GM12878 (cell line): Measurements from ENCODE around the gene MAK. TPM values are rescaled to one million over a fixed set of nuclear protein-coding genes. Genes with fewer than 3 reads are reported as not detected.

Source experiments
- ATAC-seq: fragments of 200-7000 bp; cut with Tn5 transposase; 3 replicates; pipeline ENCODE4 v1.9.1; 2020; ENCODE audit warnings: mild to moderate bottlenecking, moderate library complexity
- BruUV-seq: library from RNA; stranded (reverse); fragments of 400-500 nt; replicated peaks from 2 replicates; lab custom pipeline; 2021; lab: Mats Ljungman, UMichigan
- CTCF ChIA-PET: fragments of 300-600 bp; sonication (Branson Sonifier 250); formaldehyde crosslinking; extraction: SDS; loops from one replicate; lab custom pipeline; 2021; ENCODE audit warnings: inconsistent platforms; lab: Yijun Ruan, JAX
- POLR2A ChIA-PET: fragments of 350-600 bp; formaldehyde crosslinking; extraction: SDS; loops from one replicate; lab custom pipeline; 2021; ENCODE audit warnings: inconsistent platforms; lab: Charles Lee
- RAD21 ChIA-PET: fragments of 300-600 bp; sonication (Branson Sonifier 250); formaldehyde crosslinking; loops from one replicate; lab custom pipeline; 2023; ENCODE audit warnings: antibody characterized with exemption; ENCODE audit not compliant: unreplicated experiment; lab: Charles Lee
- SMC1A ChIA-PET: fragments of 300-600 bp; sonication (Branson Sonifier 250); formaldehyde crosslinking; loops from one replicate; lab custom pipeline; 2023; ENCODE audit not compliant: unreplicated experiment, uncharacterized antibody; lab: Charles Lee
- DNase-seq: peaks from one replicate; pipeline ENCODE4 v3.0.0-alpha.2; 2011; ENCODE audit warnings: low read depth, low spot score
- FAIRE-seq: peaks from 3 replicates; lab custom pipeline; 2011; peaks lifted over from hg19 to GRCh38; lab: Jason Lieb, UNC
- H2AFZ ChIP-seq: 2 replicates; pipeline ENCODE4 v1.6.0; 2011; ENCODE audit warnings: low read depth, low read length, control low read depth; ENCODE audit not compliant: control insufficient read depth
- H3K27ac ChIP-seq: 2 replicates; pipeline ENCODE4 v1.5.1; 2011; ENCODE audit warnings: control low read depth; ENCODE audit not compliant: control insufficient read depth, insufficient read depth
- H3K27me3 ChIP-seq, 2 experiments: replicated peaks in 1 of 2; 2 replicates each; pipeline versions ENCODE4 v1.6.0 to v1.6.1; 2011; ENCODE audit warnings: low read length in 1 of 2; ENCODE audit not compliant: control insufficient read depth in 2 of 2, insufficient read depth in 2 of 2
- H3K36me3 ChIP-seq, 2 experiments: 2 replicates each; pipeline ENCODE4 v1.5.1; 2011; ENCODE audit warnings: low read length in 1 of 2; ENCODE audit not compliant: control insufficient read depth in 2 of 2, insufficient read depth in 2 of 2
- H3K4me1 ChIP-seq: 2 replicates; pipeline ENCODE4 v1.6.1; 2011; ENCODE audit warnings: mild to moderate bottlenecking, low read length, moderate library complexity, mixed read lengths; ENCODE audit not compliant: control insufficient read depth, insufficient read depth
- H3K4me2 ChIP-seq: 2 replicates; pipeline ENCODE4 v1.6.0; 2011; ENCODE audit warnings: control low read depth; ENCODE audit not compliant: control insufficient read depth, insufficient read depth
- H3K4me3 ChIP-seq: fragments of 200-600 bp; sonication (generic); 2 replicates; pipeline ENCODE4 v1.5.1; 2016
- H3K79me2 ChIP-seq: 2 replicates; pipeline ENCODE4 v1.6.0; 2011; ENCODE audit warnings: low read length; ENCODE audit not compliant: control insufficient read depth, insufficient read depth
- H3K9ac ChIP-seq: 2 replicates; pipeline ENCODE4 v1.8.0; 2011; ENCODE audit warnings: low read length, control low read depth, mixed read lengths; ENCODE audit not compliant: control insufficient read depth, insufficient read depth
- H3K9me3 ChIP-seq: replicated peaks from 3 replicates; pipeline ENCODE4 v1.5.1; 2011; ENCODE audit warnings: mild to moderate bottlenecking, low read length; ENCODE audit not compliant: control insufficient read depth, insufficient read depth
- H4K20me1 ChIP-seq: 2 replicates; pipeline ENCODE4 v1.6.0; 2011; ENCODE audit not compliant: control insufficient read depth, insufficient read depth
- BCL11A ChIP-seq: IDR thresholded peaks from 2 replicates; pipeline ENCODE4 v1.6.1; 2011; ENCODE audit warnings: low read depth, low read length
- CBX3 ChIP-seq: fragments of 200-600 bp; sonication (generic); IDR thresholded peaks from 2 replicates; pipeline ENCODE4 v1.6.1; 2016; ENCODE audit warnings: low read depth, borderline replicate concordance
- FOXK2 ChIP-seq: fragments of 450-650 bp; IDR thresholded peaks from 2 replicates; pipeline ENCODE4 v1.6.1; 2017; ENCODE audit warnings: mild to moderate bottlenecking, moderate library complexity
- IKZF2 ChIP-seq, 2 experiments: fragments of 450-650 bp; IDR thresholded peaks; 2 replicates each; pipeline ENCODE4 v1.6.1; 2017; ENCODE audit warnings: mild to moderate bottlenecking in 2 of 2, moderate library complexity in 2 of 2
- JUNB ChIP-seq: IDR thresholded peaks from 2 replicates; pipeline ENCODE4 v1.6.1; 2016; ENCODE audit warnings: antibody characterized with exemption, mild to moderate bottlenecking
- WGBS: methylation state at CpG from one replicate; pipeline ENCODE4 v1.1.6; 2016; ENCODE audit warnings: low lambda C conversion rate; ENCODE audit not compliant: insufficient replicate concordance, insufficient coverage; ENCODE audit errors: missing lambda C conversion rate; 5-methylcytosine and 5-hydroxymethylcytosine counted together
- in situ Hi-C: fragments of 300-500 bp; cut with MboI; formaldehyde crosslinking; loops from 9 replicates; pipeline ENCODE4 v1.14.3; 2018; ENCODE audit warnings: mixed read lengths
- intact Hi-C: fragments of 100-400 bp; cut with micrococcal nuclease; formaldehyde crosslinking; loops from one replicate; pipeline ENCODE4 v1.14.2; 2022; ENCODE audit not compliant: unreplicated experiment
- polyA plus RNA-seq, 11 experiments: library from polyadenylated mRNA; depleted of rRNA in 4 of 11; unstranded in 6 of 11; stranded (reverse) in 5 of 11; fragments of >200 nt; fragmentation: Nextera tagmentation in 4 of 11; fragmentation: Illumina TruSeq in 1 of 11; extraction: Ambion mirVana in 4 of 11; extraction: Trizol in 1 of 11; gene quantifications; 1 replicate in 1 of 11; 2 replicates in 10 of 11; pipeline versions ENCODE4 v1.2.1 to v1.2.3, GENCODE V29; 2011 to 2016; ENCODE audit warnings: inconsistent platforms in 2 of 11, missing spikeins in 2 of 11, low read depth in 1 of 11
- total RNA-seq, 4 experiments: library from RNA; depleted of rRNA in 3 of 4; stranded (reverse); fragments of >200 nt in 3 of 4; fragmentation: Illumina TruSeq in 1 of 4; extraction: Trizol in 1 of 4; gene quantifications; 2 replicates each; pipeline versions ENCODE4 v1.2.1 to v1.2.3, GENCODE V29; 2013 to 2021
- TF ChIP-seq, protein P1 (sequence below): IDR thresholded peaks from 2 replicates; pipeline ENCODE4 v1.6.1; 2011; ENCODE audit warnings: borderline replicate concordance, low read depth, mild to moderate bottlenecking, moderate library complexity, mixed read lengths, low read length; ENCODE audit not compliant: insufficient read depth; ENCODE audit errors: extremely low read length
- TF ChIP-seq, protein P2 (sequence below): fragments of 150-350 bp; IDR thresholded peaks from 2 replicates; pipeline ENCODE4 v1.6.1; 2016; ENCODE audit warnings: low read depth, low read length

MAK gene
- total and polyA plus RNA-seq, 10 of the 15 experiments (the other 5 are each of a cell fraction or from before 2014, with no cell fraction given), result 0.01 to 0.90 (median 0.13) TPM; not detected in 1

DNA sequence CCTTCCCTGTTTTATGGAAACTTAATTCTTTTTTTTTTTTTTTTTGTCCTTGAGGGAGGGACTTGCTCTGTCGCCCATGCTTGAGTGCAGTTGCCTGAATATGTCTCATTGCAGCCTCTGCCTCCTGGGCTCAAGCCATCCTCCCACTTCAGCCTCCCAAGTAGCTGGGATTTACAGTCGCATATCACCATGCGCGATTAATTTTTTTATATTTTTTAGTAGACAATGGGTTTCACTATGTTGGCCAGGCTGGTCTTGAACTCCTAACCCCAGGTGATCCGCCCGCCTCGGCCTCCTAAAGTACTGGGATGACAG lies 114.8 kb downstream of the MAK start:
- no TSS peak for BruUV-seq
- intact Hi-C loops, result loop anchor here (1.0 to 10.0 kb wide), 2 partner anchors 24 to 189 kb away; partner anchors contain the start of gene TMEM14B
- Histone ChIP-seq H3K4me1 (peaks cover 4% of the 10 kb centered on the region), H4K20me1 (no peaks in the 10 kb centered on the region), H3K4me2 (peak overlapping the region; percentile 61), H3K4me3 (peak overlapping the region; percentile 97), H3K36me3 (no peaks in the 10 kb centered on the region; a peak in 1 of 4 replicates), H2AFZ (peak overlapping the region; percentile 68), H3K9me3 (peaks cover 6% of the 10 kb centered on the region), H3K27ac (peak overlapping the region; percentile 63), H3K79me2 (peaks cover 13% of the 10 kb centered on the region), H3K9ac (peak overlapping the region; percentile 90), H3K27me3 (no peaks in the 10 kb centered on the region)
- DNase-seq, result no peak
- in situ Hi-C loops, result no loop called here
- POLR2A ChIA-PET, result interaction anchor here (0.6 to 6.0 kb wide), 4 partner anchors 24 to 1580 kb away, joined by 4 to 40 read pairs (median 5); partner anchors contain the start of genes C6orf52, PAK1IP1 and TMEM14B
- TF ChIP-seq BCL11A, result no peak
- TF ChIP-seq, protein P1, sequence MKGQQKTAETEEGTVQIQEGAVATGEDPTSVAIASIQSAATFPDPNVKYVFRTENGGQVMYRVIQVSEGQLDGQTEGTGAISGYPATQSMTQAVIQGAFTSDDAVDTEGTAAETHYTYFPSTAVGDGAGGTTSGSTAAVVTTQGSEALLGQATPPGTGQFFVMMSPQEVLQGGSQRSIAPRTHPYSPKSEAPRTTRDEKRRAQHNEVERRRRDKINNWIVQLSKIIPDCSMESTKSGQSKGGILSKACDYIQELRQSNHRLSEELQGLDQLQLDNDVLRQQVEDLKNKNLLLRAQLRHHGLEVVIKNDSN, result no peak
- no peak for TF ChIP-seq JUNB
- no peak for TF ChIP-seq IKZF2 (IDR thresholded peaks at IDR 0.05)
- TF ChIP-seq, protein P2, sequence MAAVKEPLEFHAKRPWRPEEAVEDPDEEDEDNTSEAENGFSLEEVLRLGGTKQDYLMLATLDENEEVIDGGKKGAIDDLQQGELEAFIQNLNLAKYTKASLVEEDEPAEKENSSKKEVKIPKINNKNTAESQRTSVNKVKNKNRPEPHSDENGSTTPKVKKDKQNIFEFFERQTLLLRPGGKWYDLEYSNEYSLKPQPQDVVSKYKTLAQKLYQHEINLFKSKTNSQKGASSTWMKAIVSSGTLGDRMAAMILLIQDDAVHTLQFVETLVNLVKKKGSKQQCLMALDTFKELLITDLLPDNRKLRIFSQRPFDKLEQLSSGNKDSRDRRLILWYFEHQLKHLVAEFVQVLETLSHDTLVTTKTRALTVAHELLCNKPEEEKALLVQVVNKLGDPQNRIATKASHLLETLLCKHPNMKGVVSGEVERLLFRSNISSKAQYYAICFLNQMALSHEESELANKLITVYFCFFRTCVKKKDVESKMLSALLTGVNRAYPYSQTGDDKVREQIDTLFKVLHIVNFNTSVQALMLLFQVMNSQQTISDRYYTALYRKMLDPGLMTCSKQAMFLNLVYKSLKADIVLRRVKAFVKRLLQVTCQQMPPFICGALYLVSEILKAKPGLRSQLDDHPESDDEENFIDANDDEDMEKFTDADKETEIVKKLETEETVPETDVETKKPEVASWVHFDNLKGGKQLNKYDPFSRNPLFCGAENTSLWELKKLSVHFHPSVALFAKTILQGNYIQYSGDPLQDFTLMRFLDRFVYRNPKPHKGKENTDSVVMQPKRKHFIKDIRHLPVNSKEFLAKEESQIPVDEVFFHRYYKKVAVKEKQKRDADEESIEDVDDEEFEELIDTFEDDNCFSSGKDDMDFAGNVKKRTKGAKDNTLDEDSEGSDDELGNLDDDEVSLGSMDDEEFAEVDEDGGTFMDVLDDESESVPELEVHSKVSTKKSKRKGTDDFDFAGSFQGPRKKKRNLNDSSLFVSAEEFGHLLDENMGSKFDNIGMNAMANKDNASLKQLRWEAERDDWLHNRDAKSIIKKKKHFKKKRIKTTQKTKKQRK, result no peak
- TF ChIP-seq FOXK2, result no peak
- TF ChIP-seq CBX3, result no peak
- 55% methylated on average over 7 of the region's 7 CpGs for WGBS
- SMC1A ChIA-PET, result interaction anchor here (0.8 to 4.1 kb wide), 5 partner anchors 18 to 213 kb away, joined by 3 to 46 read pairs (median 5); partner anchors contain the start of genes C6orf52, PAK1IP1 and TMEM14B
- FAIRE-seq, result no peak
- ATAC-seq, result peak; percentile 1; the same call in 1 of the 3 replicates
- RAD21 ChIA-PET, result interaction anchor here (0.6 to 1.5 kb wide), 4 partner anchors 24 to 245 kb away, joined by 3 to 7 read pairs (median 4); partner anchors contain the start of genes C6orf52, PAK1IP1 and TMEM14B
- CTCF ChIA-PET, result interaction anchor here (0.8 to 2.1 kb wide), 3 partner anchors 24 to 212 kb away, joined by 3 to 11 read pairs (median 5); partner anchors contain the start of gene TMEM14B
